Measurements from ENCODE around the gene ADAMTSL3. TPM values are rescaled to one million over a fixed set of nuclear protein-coding genes. Genes with fewer than 3 reads are reported as not detected.

ADAMTSL3 gene
- total and polyA plus RNA-seq, 2 of the 8 experiments (the other 6 are each of a cell fraction or from before 2014, with no cell fraction given): 0.35 to 1.4 TPM

GRCh38 chr15:84010246-84010645, 356.3 kb downstream of the ADAMTSL3 start:
- no peak overlapping the region for H2BK12ac ChIP-seq (ENCODE audit: low read depth, low read length)
- no peak overlapping the region for H3K4me3 ChIP-seq (ENCODE audit: extremely low read depth in 1 of 4, insufficient read depth in 2 of 4, low read depth in 3 of 4, low read length in 4 of 4)
- no peak overlapping the region for H3K56ac ChIP-seq (replicated peaks; ENCODE audit: insufficient read length, low read depth, low read length)
- POLR2A ChIA-PET (ENCODE audit: partially characterized antibody): no interaction called here
- H2AK5ac ChIP-seq (ENCODE audit: low read depth, low read length): no peak overlapping the region
- H3K27me3 ChIP-seq (replicated peaks in 1 of 4; ENCODE audit: control insufficient read depth in 3 of 4, extremely low read depth in 1 of 4, insufficient read depth in 3 of 4, low read length in 3 of 4): no peaks in the 10 kb centered on the region
- CTCF ChIA-PET (ENCODE audit: partially characterized antibody): interaction anchor here (0.6 to 2.3 kb wide), 3 partner anchors 13 to 200 kb away, joined by 3 to 11 read pairs (median 4); no protein-coding TSS in a partner anchor
- H4K20me1 ChIP-seq (replicated peaks in 1 of 2; ENCODE audit: control insufficient read depth in 1 of 2, insufficient read depth in 2 of 2, low read length in 2 of 2): no peaks in the 10 kb centered on the region
- no peak overlapping the region for H2BK15ac ChIP-seq (ENCODE audit: low read length)
- no peaks in the 10 kb centered on the region for H3K9me3 ChIP-seq (ENCODE audit: insufficient read depth in 2 of 2, low read depth in 1 of 2, low read length in 1 of 2)
- 93% methylated on average over 1 of the region's 1 CpG; no CpG with 5 or more reads in 1 of the 2 experiments for WGBS, 2 experiments (ENCODE audit: extremely low coverage in 1 of 2, insufficient coverage in 1 of 2, insufficient read length in 1 of 2, insufficient replicate concordance in 2 of 2, low coverage in 1 of 2, low lambda C conversion rate in 2 of 2, missing lambda C conversion rate in 1 of 2)
- no peak overlapping the region for H4K5ac ChIP-seq (ENCODE audit: insufficient read length, low read depth, low read length)
- no peak overlapping the region for H3K14ac ChIP-seq (ENCODE audit: insufficient read length)
- no peaks in the 10 kb centered on the region for H3K79me1 ChIP-seq (ENCODE audit: low read depth, low read length)
- no peak overlapping the region for H3K18ac ChIP-seq (ENCODE audit: extremely low read depth, low read length)
- H3K4ac ChIP-seq (replicated peaks; ENCODE audit: insufficient read length, low read depth, low read length): no peak overlapping the region
- H3K23ac ChIP-seq (ENCODE audit: insufficient read length): no peak overlapping the region
- TF ChIP-seq BACH1 (IDR thresholded peaks at IDR 0.05; ENCODE audit: low read length): no peak
- no peak for TF ChIP-seq CBX5 (IDR thresholded peaks at IDR 0.05; ENCODE audit: low read depth, low read length)
- no peak for TF ChIP-seq MAFK (IDR thresholded peaks at IDR 0.05; ENCODE audit: low read depth, low read length)
- no peak for TF ChIP-seq TEAD4 (IDR thresholded peaks at IDR 0.05; ENCODE audit: low read depth, low read length)
- TF ChIP-seq SRF (IDR thresholded peaks at IDR 0.05; ENCODE audit: low read depth, low read length): no peak
- TF ChIP-seq KDM5A (IDR thresholded peaks at IDR 0.05; ENCODE audit: low read length): no peak
- TF ChIP-seq NANOG (IDR thresholded peaks at IDR 0.05; ENCODE audit: insufficient read depth, low read depth, low read length, poor library complexity, severe bottlenecking): no peak
- no peak overlapping the region for H3K27ac ChIP-seq (ENCODE audit: low read depth, low read length)
- H4K8ac ChIP-seq (ENCODE audit: extremely low read depth, insufficient read depth, low read length): no peak overlapping the region
- no peak overlapping the region for H4K91ac ChIP-seq (replicated peaks; ENCODE audit: insufficient read length, low read length)
- no peak overlapping the region for H2BK5ac ChIP-seq (ENCODE audit: low read depth, low read length)
- H2AFZ ChIP-seq (ENCODE audit: low read length): no peak overlapping the region
- H3K23me2 ChIP-seq (ENCODE audit: low read depth, low read length): no peaks in the 10 kb centered on the region
- no peak overlapping the region for H2BK120ac ChIP-seq (replicated peaks; ENCODE audit: low read depth, low read length)
- no peak overlapping the region for H3K4me2 ChIP-seq (ENCODE audit: insufficient read depth in 1 of 2, low read depth in 2 of 2, low read length in 2 of 2)
- H3K4me1 ChIP-seq (replicated peaks in 1 of 4; ENCODE audit: control insufficient read depth in 3 of 4, insufficient read depth in 4 of 4, low read length in 3 of 4): no peaks in the 10 kb centered on the region
- no peak for DNase-seq (ENCODE audit: low read depth in 1 of 2, low spot score in 2 of 2)
- no peak overlapping the region for H3K9ac ChIP-seq (replicated peaks in 1 of 4; ENCODE audit: extremely low read depth in 1 of 4, low read depth in 3 of 4, low read length in 3 of 4)
- FAIRE-seq: no peak
- H2BK20ac ChIP-seq (ENCODE audit: low read length): no peak overlapping the region
- H3K79me2 ChIP-seq (ENCODE audit: control insufficient read depth in 1 of 2, insufficient read depth in 2 of 2, low read length in 2 of 2): no peaks in the 10 kb centered on the region
- H3K36me3 ChIP-seq (ENCODE audit: control insufficient read depth in 2 of 4, insufficient read depth in 4 of 4, low read length in 3 of 4): no peaks in the 10 kb centered on the region
